ENCODE data around the gene TTYH1.

GRCh38 chr19:54461210-54461609, 45.9 kb downstream of the TTYH1 start:
- TF ChIP-seq CTCF (IDR thresholded peaks at IDR 0.05), result no peak
- no peak for TF ChIP-seq POLR2A (IDR thresholded peaks at IDR 0.05)
- no peak for TF ChIP-seq POLR2AphosphoS5 (IDR thresholded peaks at IDR 0.05)

All from breast epithelium (tissue), 3 donors.